Ascending aorta (tissue), 2 donors: ENCODE data around the gene IL10RA. TPM values are rescaled to one million over a fixed set of nuclear protein-coding genes. Genes with fewer than 3 reads are reported as not detected.

Experiments
- DNase-seq, 2 donors: peaks; one replicate each; pipeline ENCODE4 v3.0.0-alpha.2; 2019; ENCODE audit warnings: low spot score in 2 of 2
- H3K27ac ChIP-seq, 2 donors: fragments of 200-600 bp; sonication (generic); one replicate each; pipeline ENCODE4 v1.5.1; 2016 to 2017; ENCODE audit warnings: mild to moderate bottlenecking in 1 of 2
- H3K27me3 ChIP-seq: fragments of 200-600 bp; sonication (generic); one replicate; pipeline ENCODE4 v1.5.1; 2017
- H3K36me3 ChIP-seq, 2 donors: fragments of 200-600 bp; sonication (generic); one replicate each; pipeline ENCODE4 v1.5.1; 2016
- H3K4me1 ChIP-seq, 2 donors: fragments of 200-600 bp; sonication (generic); one replicate each; pipeline ENCODE4 v1.5.1; 2016 to 2017; ENCODE audit warnings: mild to moderate bottlenecking in 1 of 2
- H3K4me3 ChIP-seq, 2 donors: fragments of 200-600 bp; sonication (generic); one replicate each; pipeline ENCODE4 v1.5.1; 2016 to 2017; ENCODE audit warnings: mild to moderate bottlenecking in 1 of 2
- H3K9me3 ChIP-seq, 2 donors: fragments of 200-600 bp; sonication (generic); one replicate each; pipeline ENCODE4 v1.5.1; 2016
- intact Hi-C: fragments of 100-400 bp; cut with DNase I; formaldehyde crosslinking; loops from one replicate; pipeline ENCODE4 v1.15.1; 2023
- total RNA-seq: library from RNA; depleted of rRNA; stranded (reverse); fragments of >200 nt; gene quantifications from one replicate; pipeline ENCODE4 v1.1.0, GENCODE V29; 2016
- TF ChIP-seq, protein P1 (sequence below), 3 experiments: fragments of 200-600 bp in 2 of 3; fragments of 450-650 bp in 1 of 3; sonication (generic) in 2 of 3; IDR thresholded peaks; one replicate each; pipeline ENCODE4 v1.5.1; 2016 to 2019; ENCODE audit warnings: antibody characterized with exemption in 3 of 3, mild to moderate bottlenecking in 1 of 3, moderate library complexity in 1 of 3

The IL10RA gene
- total RNA-seq, 1 donor from 2014 or later = 38.6 TPM

DNA sequence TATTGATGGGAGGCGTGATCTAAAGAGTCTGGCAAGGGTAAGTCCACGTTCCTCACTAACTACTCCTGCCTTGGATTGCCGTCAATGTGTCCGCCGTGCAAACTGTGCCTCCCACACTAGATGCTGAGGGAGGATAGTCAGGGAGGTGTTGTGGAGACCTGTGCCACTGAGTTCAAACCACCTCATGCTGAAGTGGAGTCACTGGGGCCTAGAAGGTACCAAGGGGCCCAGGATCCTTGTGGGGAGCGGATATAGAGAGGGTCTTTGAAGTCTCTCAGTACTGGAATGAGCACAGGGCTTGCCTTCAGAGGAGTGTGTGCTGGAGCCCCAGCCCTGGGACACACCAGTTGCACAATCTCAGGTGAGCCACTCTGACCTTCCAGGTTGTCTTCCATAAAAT lies 63.6 kb downstream of the IL10RA start:
- H3K4me3 ChIP-seq = no peak overlapping the region
- H3K4me1 ChIP-seq = no peaks in the 10 kb centered on the region
- no peak overlapping the region for H3K27ac ChIP-seq
- no peaks in the 10 kb centered on the region for H3K36me3 ChIP-seq
- H3K9me3 ChIP-seq = no peaks in the 10 kb centered on the region
- no peak for DNase-seq
- H3K27me3 ChIP-seq = no peaks in the 10 kb centered on the region
- TF ChIP-seq, protein P1, sequence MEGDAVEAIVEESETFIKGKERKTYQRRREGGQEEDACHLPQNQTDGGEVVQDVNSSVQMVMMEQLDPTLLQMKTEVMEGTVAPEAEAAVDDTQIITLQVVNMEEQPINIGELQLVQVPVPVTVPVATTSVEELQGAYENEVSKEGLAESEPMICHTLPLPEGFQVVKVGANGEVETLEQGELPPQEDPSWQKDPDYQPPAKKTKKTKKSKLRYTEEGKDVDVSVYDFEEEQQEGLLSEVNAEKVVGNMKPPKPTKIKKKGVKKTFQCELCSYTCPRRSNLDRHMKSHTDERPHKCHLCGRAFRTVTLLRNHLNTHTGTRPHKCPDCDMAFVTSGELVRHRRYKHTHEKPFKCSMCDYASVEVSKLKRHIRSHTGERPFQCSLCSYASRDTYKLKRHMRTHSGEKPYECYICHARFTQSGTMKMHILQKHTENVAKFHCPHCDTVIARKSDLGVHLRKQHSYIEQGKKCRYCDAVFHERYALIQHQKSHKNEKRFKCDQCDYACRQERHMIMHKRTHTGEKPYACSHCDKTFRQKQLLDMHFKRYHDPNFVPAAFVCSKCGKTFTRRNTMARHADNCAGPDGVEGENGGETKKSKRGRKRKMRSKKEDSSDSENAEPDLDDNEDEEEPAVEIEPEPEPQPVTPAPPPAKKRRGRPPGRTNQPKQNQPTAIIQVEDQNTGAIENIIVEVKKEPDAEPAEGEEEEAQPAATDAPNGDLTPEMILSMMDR (IDR thresholded peaks at IDR 0.05) = no peak
- intact Hi-C loops = no loop called here

DNA sequence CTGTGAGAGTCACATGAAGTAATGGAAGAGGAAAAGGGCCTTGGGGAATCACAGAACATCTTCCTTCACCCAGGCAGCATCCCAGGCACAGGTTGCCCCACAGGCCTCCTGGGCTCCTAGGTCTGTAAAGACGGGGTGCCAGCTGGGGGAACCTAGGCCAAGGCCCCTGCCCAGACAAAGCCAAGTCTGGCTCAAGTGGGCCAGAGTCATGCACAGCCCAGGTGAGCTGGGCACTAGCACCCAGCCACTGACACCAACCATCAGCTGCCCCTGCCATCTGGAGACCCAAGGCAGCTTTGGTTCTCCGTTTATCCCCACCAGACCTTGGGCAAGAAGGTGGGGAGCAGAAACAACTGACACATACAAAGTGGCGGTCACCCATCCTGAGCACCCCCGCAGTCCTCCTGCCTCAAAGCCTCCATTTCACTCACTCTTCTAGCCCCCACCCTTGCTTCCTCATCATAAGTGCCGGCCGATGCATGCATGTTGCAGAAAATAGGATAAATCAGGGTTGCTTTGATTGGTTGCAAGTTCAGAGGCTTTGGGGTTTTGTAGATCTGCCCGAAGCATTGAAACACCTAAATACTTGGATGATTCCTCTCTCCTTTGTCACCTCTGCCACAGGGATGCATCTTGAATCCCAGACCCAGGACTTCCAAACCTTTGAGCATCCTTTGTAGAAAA lies 64.2 kb downstream of the IL10RA start:
- intact Hi-C loops = no loop called here
- DNase-seq = no peak
- TF ChIP-seq, protein P1 (IDR thresholded peaks at IDR 0.05) = no peak
- H3K4me3 ChIP-seq = no peak overlapping the region
- no peaks in the 10 kb centered on the region for H3K27me3 ChIP-seq
- H3K9me3 ChIP-seq = no peaks in the 10 kb centered on the region
- H3K36me3 ChIP-seq = no peaks in the 10 kb centered on the region
- no peak overlapping the region for H3K27ac ChIP-seq
- H3K4me1 ChIP-seq = no peaks in the 10 kb centered on the region

Other genes with a start within 250 kb of the IL10RA start
- not detected for gene DSCAML1, start 189.2 kb upstream of the IL10RA start, total RNA-seq
- gene FXYD2, start 161.7 kb upstream of the IL10RA start, total RNA-seq = not detected
- gene FXYD6, start 109.7 kb upstream of the IL10RA start, total RNA-seq = 16.4 TPM
- not detected for gene TMPRSS13, start 57.0 kb upstream of the IL10RA start, total RNA-seq
- not detected for gene TMPRSS4, start 90.7 kb downstream of the IL10RA start, total RNA-seq
- gene SMIM35, start 100.6 kb downstream of the IL10RA start, total RNA-seq = not detected
- gene SCN4B, start 166.4 kb downstream of the IL10RA start, total RNA-seq = 1.1 TPM
- 0.11 TPM for gene SCN2B, start 190.2 kb downstream of the IL10RA start, total RNA-seq
- not detected for gene JAML, start 238.6 kb downstream of the IL10RA start, total RNA-seq